Kidney (tissue), 14 donors: ENCODE results near the gene HAPLN3. TPM values are rescaled to one million over a fixed set of nuclear protein-coding genes. Genes with fewer than 3 reads are reported as not detected.
A peak's percentile ranks its signal among the peaks of the same experiment; 100 is the strongest.

ENCODE experiments used
- DNase-seq, 5 donors: peaks; one replicate each; pipeline ENCODE4 v3.0.0-alpha.2; 2013 to 2020
- FAIRE-seq: peaks from 2 replicates; lab custom pipeline; 2012; peaks lifted over from hg19 to GRCh38; lab: Jason Lieb, UNC
- H3K27ac ChIP-seq, 2 donors: one replicate each; pipeline ENCODE4 v1.7.0; 2013; ENCODE audit warnings: low read depth in 2 of 2, low read length in 2 of 2, inconsistent platforms in 1 of 2
- H3K27me3 ChIP-seq: one replicate; pipeline ENCODE4 v1.7.1; 2013; ENCODE audit warnings: low read length, inconsistent platforms; ENCODE audit not compliant: control insufficient read depth, insufficient read depth
- H3K36me3 ChIP-seq, 3 donors: one replicate each; pipeline versions ENCODE4 v1.7.0 to v1.7.1; 2013; ENCODE audit warnings: low read length in 3 of 3, control low read depth in 1 of 3, inconsistent platforms in 1 of 3; ENCODE audit not compliant: insufficient read depth in 3 of 3, control insufficient read depth in 2 of 3
- H3K4me1 ChIP-seq, 3 donors: one replicate each; pipeline versions ENCODE4 v1.7.0 to v1.7.1; 2013; ENCODE audit warnings: low read length in 3 of 3, inconsistent platforms in 1 of 3, low read depth in 1 of 3; ENCODE audit not compliant: control insufficient read depth in 2 of 3, insufficient read depth in 2 of 3
- H3K4me3 ChIP-seq, 3 donors: one replicate each; pipeline versions ENCODE4 v1.7.0 to v1.8.1; 2013; ENCODE audit warnings: low read length in 3 of 3, control low read depth in 1 of 3, inconsistent platforms in 1 of 3
- H3K9ac ChIP-seq, 3 donors: one replicate each; pipeline versions ENCODE4 v1.7.0 to v1.7.1; 2013; ENCODE audit warnings: low read length in 3 of 3, control low read depth in 1 of 3, inconsistent platforms in 1 of 3
- H3K9me3 ChIP-seq, 3 donors: one replicate each; pipeline versions ENCODE4 v1.7.0 to v1.7.1; 2013; ENCODE audit warnings: low read length in 3 of 3, control low read depth in 1 of 3, inconsistent platforms in 1 of 3; ENCODE audit not compliant: control insufficient read depth in 2 of 3, insufficient read depth in 1 of 3
- CTCF ChIP-seq: IDR thresholded peaks from 3 replicates; pipeline ENCODE4 v1.5.1; 2012; ENCODE audit warnings: mild to moderate bottlenecking, moderate library complexity, borderline replicate concordance; ENCODE audit not compliant: insufficient read depth; ENCODE audit errors: extremely low read depth
- intact Hi-C: fragments of 100-400 bp; cut with DNase I; formaldehyde crosslinking; loops from one replicate; pipeline ENCODE4 v1.11.1; 2022
- polyA plus RNA-seq: library from polyadenylated mRNA; stranded (reverse); fragments of 350-450 nt; fragmentation: Illumina TruSeq; extraction: RNeasy Lipid Tissue Mini Kit (QIAGEN cat#74804); gene quantifications from one replicate; pipeline ENCODE4 v1.2.3, GENCODE V29; 2014; ENCODE audit warnings: low read depth, low replicate concordance; ENCODE audit not compliant: insufficient read depth
- total RNA-seq: library from RNA; stranded (reverse); fragmentation: NEBNext Ultra II Directional; extraction: Animal tissue kit (Norgen Biotek cat#: 25700); gene quantifications from one replicate; pipeline ENCODE4 v1.2.1, GENCODE V29; 2021
- donor health status: control.
- donor health status: control.
- donor health status: control.
- donor health status: control.
- donor health status: control.
- donor health status: DM: yes; HTN: yes; CAD: no.
- donor health status: Normal renal cell carcinoma (clear cell type).

The HAPLN3 gene
- total and polyA plus RNA-seq, 2 donors from 2014 or later = 2.2 to 11.2 TPM

- DNase-seq = no peak
- Histone ChIP-seq H3K27me3 (no peaks in the 10 kb centered on the region), H3K4me3 (no peak overlapping the region), H3K4me1 (peaks cover 0 to 2% (median 0%) of the 10 kb centered on the region in 3 donors), H3K27ac (no peak overlapping the region), H3K9me3 (no peaks in the 10 kb centered on the region), H3K36me3 (no peaks in the 10 kb centered on the region), H3K9ac (no peak overlapping the region)
- FAIRE-seq = no peak
- no peak for TF ChIP-seq CTCF
- intact Hi-C loops = no loop called here
These were observed 20.0 kb upstream of the HAPLN3 start for GRCh38 chr15:88915354-88915753.

GRCh38 chr15:88913850-88914169 lies 18.5 kb upstream of the HAPLN3 start:
- Histone ChIP-seq H3K36me3 (no peaks in the 10 kb centered on the region), H3K9ac (peak overlapping the region in 2 of 3 donors; percentile 34 to 61)
- no peak for TF ChIP-seq CTCF

GRCh38 chr15:88913017-88913849 lies 17.9 kb upstream of the HAPLN3 start, which contains the start of gene MFGE8:
TSS of gene MFGE8 (minus strand) at chr15:88913379. CDS start at chr15:88913319, 60 bp downstream.
- Histone ChIP-seq H3K27me3 (no peaks in the 10 kb centered on the region), H3K27ac (peak within 1 kb of the TSS; percentile 32 to 49), H3K36me3 (no peaks in the 10 kb centered on the region), H3K9me3 (no peaks in the 10 kb centered on the region), H3K4me1 (peaks cover 0 to 2% (median 0%) of the 10 kb centered on the region in 3 donors), H3K9ac (peak within 1 kb of the TSS; percentile 37 to 61 (median 55)), H3K4me3 (peak within 1 kb of the TSS; percentile 58 to 73 (median 68))
- DNase-seq (peak; percentile 90 to 94 (median 91)), FAIRE-seq (no peak)
- intact Hi-C loops = no loop called here
- no peak for TF ChIP-seq CTCF

More at GRCh38 chr15:88913850-88914169, 18.5 kb upstream of the HAPLN3 start:
- no peak for FAIRE-seq
- H3K27me3 ChIP-seq = no peaks in the 10 kb centered on the region
- intact Hi-C loops = no loop called here
- no peaks in the 10 kb centered on the region for H3K9me3 ChIP-seq
- no peak for DNase-seq
- H3K4me3 ChIP-seq = peak overlapping the region in 2 of 3 donors; percentile 68 to 73
- no peak overlapping the region for H3K27ac ChIP-seq
- H3K4me1 ChIP-seq = peaks cover 0 to 2% (median 0%) of the 10 kb centered on the region in 3 donors
